Upper lobe of left lung (tissue), 4 donors: Measurements from ENCODE around the gene NDRG2.

Experiments used
- POLR2A ChIP-seq, 4 donors: fragments of 450-650 bp; IDR thresholded peaks; one replicate each; pipeline ENCODE4 v1.5.1; 2016 to 2017; ENCODE audit warnings: antibody characterized with exemption in 4 of 4, mild to moderate bottlenecking in 2 of 4
- POLR2AphosphoS5 ChIP-seq, 2 donors: sonication (generic); formaldehyde crosslinking; IDR thresholded peaks; one replicate each; pipeline ENCODE4 v1.5.1; 2017; ENCODE audit warnings: antibody characterized with exemption in 2 of 2
- TF ChIP-seq, protein P1 (sequence below), 6 experiments: fragments of 450-650 bp in 4 of 6; fragments of 200-600 bp in 2 of 6; sonication (generic) in 2 of 6; IDR thresholded peaks; one replicate each; pipeline ENCODE4 v1.5.1; 2016 to 2019; ENCODE audit warnings: antibody characterized with exemption in 6 of 6

DNA sequence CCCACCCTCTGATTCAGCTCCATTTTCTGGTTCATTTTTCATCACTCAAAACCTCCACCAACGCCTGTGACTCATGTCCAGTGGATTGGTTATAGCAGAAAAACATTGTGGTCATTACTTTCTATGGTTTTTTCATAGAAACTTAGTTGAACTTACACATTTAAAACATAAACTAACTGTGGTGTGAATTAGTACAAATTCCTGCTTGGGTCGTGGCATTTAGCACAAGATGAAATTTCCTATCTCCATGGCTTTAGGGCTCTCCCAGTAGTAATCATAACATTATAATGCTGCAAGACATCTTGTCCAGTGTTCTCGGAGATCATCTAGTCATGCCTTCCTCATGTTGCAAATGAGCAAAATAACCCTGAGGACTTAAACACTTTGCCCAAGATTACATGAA lies 24.4 kb upstream of the NDRG2 start:
- TF ChIP-seq POLR2A (IDR thresholded peaks at IDR 0.05) (no peak), POLR2AphosphoS5 (IDR thresholded peaks at IDR 0.05) (no peak)
- TF ChIP-seq, protein P1, sequence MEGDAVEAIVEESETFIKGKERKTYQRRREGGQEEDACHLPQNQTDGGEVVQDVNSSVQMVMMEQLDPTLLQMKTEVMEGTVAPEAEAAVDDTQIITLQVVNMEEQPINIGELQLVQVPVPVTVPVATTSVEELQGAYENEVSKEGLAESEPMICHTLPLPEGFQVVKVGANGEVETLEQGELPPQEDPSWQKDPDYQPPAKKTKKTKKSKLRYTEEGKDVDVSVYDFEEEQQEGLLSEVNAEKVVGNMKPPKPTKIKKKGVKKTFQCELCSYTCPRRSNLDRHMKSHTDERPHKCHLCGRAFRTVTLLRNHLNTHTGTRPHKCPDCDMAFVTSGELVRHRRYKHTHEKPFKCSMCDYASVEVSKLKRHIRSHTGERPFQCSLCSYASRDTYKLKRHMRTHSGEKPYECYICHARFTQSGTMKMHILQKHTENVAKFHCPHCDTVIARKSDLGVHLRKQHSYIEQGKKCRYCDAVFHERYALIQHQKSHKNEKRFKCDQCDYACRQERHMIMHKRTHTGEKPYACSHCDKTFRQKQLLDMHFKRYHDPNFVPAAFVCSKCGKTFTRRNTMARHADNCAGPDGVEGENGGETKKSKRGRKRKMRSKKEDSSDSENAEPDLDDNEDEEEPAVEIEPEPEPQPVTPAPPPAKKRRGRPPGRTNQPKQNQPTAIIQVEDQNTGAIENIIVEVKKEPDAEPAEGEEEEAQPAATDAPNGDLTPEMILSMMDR (IDR thresholded peaks at IDR 0.05): no peak
